Activated naive CD4-positive, alpha-beta T cell treated with anti-CD3 and anti-CD28 coated beads, Interleukin-2, amount 10 ng/mL, durations not matched to agents 7 days and 5 days (primary cell): ENCODE results near the gene SMARCC1.

Experiments
- CTCF ChIA-PET: fragments of 350-600 bp; sonication (Branson Sonifier 250); formaldehyde crosslinking; loops from one replicate; lab custom pipeline; 2021; ENCODE audit warnings: antibody characterized with exemption; lab: Charles Lee
- DNase-seq: peaks from one replicate; pipeline ENCODE4 v3.0.0-alpha.2; 2020
- H3K27ac Mint-ChIP-seq: one replicate; pipeline ENCODE4 v1.8.0; 2021; ENCODE audit warnings: mild to moderate bottlenecking, moderate library complexity, mixed read lengths
- H3K27me3 Mint-ChIP-seq: one replicate; pipeline ENCODE4 v1.8.0; 2021; ENCODE audit warnings: mild to moderate bottlenecking, mixed read lengths
- H3K36me3 Mint-ChIP-seq: one replicate; pipeline ENCODE4 v1.8.0; 2021; ENCODE audit warnings: mixed read lengths
- H3K4me1 Mint-ChIP-seq: one replicate; pipeline ENCODE4 v1.8.0; 2021; ENCODE audit warnings: mixed read lengths
- H3K4me3 Mint-ChIP-seq: one replicate; pipeline ENCODE4 v1.8.0; 2021; ENCODE audit warnings: mild to moderate bottlenecking, moderate library complexity, mixed read lengths
- H3K9me3 Mint-ChIP-seq: one replicate; pipeline ENCODE4 v1.8.0; 2021; ENCODE audit warnings: mixed read lengths

Gene SMARCC1

GRCh38 chr3:47617086-47618010, 164.3 kb downstream of the SMARCC1 start:
- H3K36me3 Mint-ChIP-seq: peaks cover 38% of the 10 kb centered on the region
- CTCF ChIA-PET: interaction anchor here (0.7 kb wide), 1 partner anchor 442 kb away, joined by 3 read pairs; no protein-coding TSS in a partner anchor

GRCh38 chr3:47614788-47615187, 166.9 kb downstream of the SMARCC1 start:
- Mint-ChIP-seq H3K27me3 (no peaks in the 10 kb centered on the region), H3K27ac (no peak overlapping the region), H3K4me1 (peaks cover 11% of the 10 kb centered on the region), H3K36me3 (peaks cover 42% of the 10 kb centered on the region), H3K4me3 (no peak overlapping the region), H3K9me3 (no peaks in the 10 kb centered on the region)
- CTCF ChIA-PET: interaction anchor here (1.3 kb wide), 1 partner anchor 93 kb away, joined by 3 read pairs; no protein-coding TSS in a partner anchor
- no peak for DNase-seq

More at GRCh38 chr3:47617086-47618010, 164.3 kb downstream of the SMARCC1 start:
- Mint-ChIP-seq H3K27me3 (no peaks in the 10 kb centered on the region), H3K27ac (peak overlapping the region; percentile 71), H3K9me3 (no peaks in the 10 kb centered on the region), H3K4me3 (no peak overlapping the region), H3K4me1 (peaks cover 11% of the 10 kb centered on the region)
- no peak for DNase-seq

- Mint-ChIP-seq H3K36me3 (peaks cover 40% of the 10 kb centered on the region), H3K27me3 (no peaks in the 10 kb centered on the region), H3K4me1 (peaks cover 11% of the 10 kb centered on the region), H3K27ac (no peak overlapping the region), H3K9me3 (no peaks in the 10 kb centered on the region), H3K4me3 (no peak overlapping the region)
- CTCF ChIA-PET: no interaction called here
- no peak for DNase-seq
Measured at GRCh38 chr3:47613722-47614121, 168.0 kb downstream of the SMARCC1 start.

- Mint-ChIP-seq H3K36me3 (peaks cover 43% of the 10 kb centered on the region), H3K4me1 (peaks cover 5% of the 10 kb centered on the region), H3K9me3 (no peaks in the 10 kb centered on the region), H3K27ac (no peak overlapping the region), H3K4me3 (no peak overlapping the region), H3K27me3 (no peaks in the 10 kb centered on the region)
- CTCF ChIA-PET: no interaction called here
- DNase-seq: no peak
Measured at GRCh38 chr3:47612879-47613278, 168.8 kb downstream of the SMARCC1 start.

- no peaks in the 10 kb centered on the region for H3K4me1 Mint-ChIP-seq
- H3K27ac Mint-ChIP-seq: no peak overlapping the region
- H3K4me3 Mint-ChIP-seq: no peak overlapping the region
- CTCF ChIA-PET: no interaction called here
- H3K9me3 Mint-ChIP-seq: no peaks in the 10 kb centered on the region
- no peaks in the 10 kb centered on the region for H3K27me3 Mint-ChIP-seq
- peaks cover 41% of the 10 kb centered on the region for H3K36me3 Mint-ChIP-seq
- DNase-seq: no peak
Measured at GRCh38 chr3:47612178-47612577, 169.5 kb downstream of the SMARCC1 start.

GRCh38 chr3:47611576-47611975, 170.1 kb downstream of the SMARCC1 start:
- no peak overlapping the region for H3K27ac Mint-ChIP-seq
- H3K4me1 Mint-ChIP-seq: no peaks in the 10 kb centered on the region
- H3K27me3 Mint-ChIP-seq: no peaks in the 10 kb centered on the region
- peaks cover 39% of the 10 kb centered on the region for H3K36me3 Mint-ChIP-seq
- H3K9me3 Mint-ChIP-seq: no peaks in the 10 kb centered on the region
- H3K4me3 Mint-ChIP-seq: no peak overlapping the region
- no peak for DNase-seq
- CTCF ChIA-PET: no interaction called here

- Mint-ChIP-seq H3K27ac (no peak overlapping the region), H3K4me3 (no peak overlapping the region), H3K27me3 (no peaks in the 10 kb centered on the region), H3K4me1 (no peaks in the 10 kb centered on the region), H3K36me3 (peaks cover 40% of the 10 kb centered on the region), H3K9me3 (no peaks in the 10 kb centered on the region)
- CTCF ChIA-PET: no interaction called here
- no peak for DNase-seq
Measured at GRCh38 chr3:47610583-47610982, 171.1 kb downstream of the SMARCC1 start.

- H3K9me3 Mint-ChIP-seq: no peaks in the 10 kb centered on the region
- H3K27ac Mint-ChIP-seq: no peak overlapping the region
- H3K4me1 Mint-ChIP-seq: no peaks in the 10 kb centered on the region
- H3K27me3 Mint-ChIP-seq: no peaks in the 10 kb centered on the region
- H3K4me3 Mint-ChIP-seq: no peak overlapping the region
- peaks cover 46% of the 10 kb centered on the region for H3K36me3 Mint-ChIP-seq
- CTCF ChIA-PET: no interaction called here
- DNase-seq: no peak
Measured at GRCh38 chr3:47607335-47607734, 174.4 kb downstream of the SMARCC1 start.

- CTCF ChIA-PET: no interaction called here
- H3K27ac Mint-ChIP-seq: no peak overlapping the region
Measured at GRCh38 chr3:47606165-47606564, 175.5 kb downstream of the SMARCC1 start.

GRCh38 chr3:47605652-47606051, 176.0 kb downstream of the SMARCC1 start:
- peaks cover 41% of the 10 kb centered on the region for H3K36me3 Mint-ChIP-seq
- H3K27me3 Mint-ChIP-seq: no peaks in the 10 kb centered on the region
- CTCF ChIA-PET: no interaction called here
- H3K9me3 Mint-ChIP-seq: no peaks in the 10 kb centered on the region
- H3K4me1 Mint-ChIP-seq: no peaks in the 10 kb centered on the region
- no peak for DNase-seq
- H3K4me3 Mint-ChIP-seq: no peak overlapping the region
- no peak overlapping the region for H3K27ac Mint-ChIP-seq

More at GRCh38 chr3:47606165-47606564, 175.5 kb downstream of the SMARCC1 start:
- no peak for DNase-seq
- no peaks in the 10 kb centered on the region for H3K9me3 Mint-ChIP-seq
- H3K27me3 Mint-ChIP-seq: no peaks in the 10 kb centered on the region
- H3K36me3 Mint-ChIP-seq: peaks cover 39% of the 10 kb centered on the region
- H3K4me1 Mint-ChIP-seq: no peaks in the 10 kb centered on the region
- no peak overlapping the region for H3K4me3 Mint-ChIP-seq

GRCh38 chr3:47604145-47604544, 177.5 kb downstream of the SMARCC1 start:
- Mint-ChIP-seq H3K9me3 (no peaks in the 10 kb centered on the region), H3K27me3 (no peaks in the 10 kb centered on the region), H3K36me3 (peaks cover 28% of the 10 kb centered on the region), H3K4me3 (no peak overlapping the region), H3K4me1 (no peaks in the 10 kb centered on the region), H3K27ac (no peak overlapping the region)
- no peak for DNase-seq
- CTCF ChIA-PET: no interaction called here

GRCh38 chr3:47603332-47603731, 178.4 kb downstream of the SMARCC1 start:
- Mint-ChIP-seq H3K27ac (no peak overlapping the region), H3K4me1 (no peaks in the 10 kb centered on the region), H3K9me3 (no peaks in the 10 kb centered on the region), H3K27me3 (no peaks in the 10 kb centered on the region), H3K36me3 (peaks cover 20% of the 10 kb centered on the region), H3K4me3 (no peak overlapping the region)
- DNase-seq: no peak
- CTCF ChIA-PET: no interaction called here

- Mint-ChIP-seq H3K27me3 (no peaks in the 10 kb centered on the region), H3K4me3 (no peak overlapping the region), H3K36me3 (peaks cover 15% of the 10 kb centered on the region), H3K4me1 (no peaks in the 10 kb centered on the region), H3K27ac (no peak overlapping the region), H3K9me3 (no peaks in the 10 kb centered on the region)
- DNase-seq: no peak
- CTCF ChIA-PET: interaction anchor here (1.0 kb wide), 1 partner anchor 79 kb away, joined by 3 read pairs; no protein-coding TSS in a partner anchor
Measured at GRCh38 chr3:47601281-47601680, 180.4 kb downstream of the SMARCC1 start.

GRCh38 chr3:47594792-47595191, 186.9 kb downstream of the SMARCC1 start:
- H3K9me3 Mint-ChIP-seq: no peaks in the 10 kb centered on the region
- no peak overlapping the region for H3K27ac Mint-ChIP-seq
- no peak overlapping the region for H3K4me3 Mint-ChIP-seq
- H3K36me3 Mint-ChIP-seq: peaks cover 31% of the 10 kb centered on the region
- H3K4me1 Mint-ChIP-seq: no peaks in the 10 kb centered on the region
- H3K27me3 Mint-ChIP-seq: no peaks in the 10 kb centered on the region
- CTCF ChIA-PET: no interaction called here
- no peak for DNase-seq
